Activated B cell treated with CpG ODN at 0.5 μM for 24 hours (primary cell): Measurements from ENCODE around the gene IL17RE. TPM values are rescaled to one million over a fixed set of nuclear protein-coding genes. Genes with fewer than 3 reads are reported as not detected.

Experiments used
- ATAC-seq: fragments of 200-7000 bp; cut with Tn5 transposase; one replicate; pipeline ENCODE4 v1.10.0; 2021; ENCODE audit warnings: low read depth, mild to moderate bottlenecking, moderate library complexity
- CTCF ChIA-PET: fragments of 350-600 bp; sonication (Branson Sonifier 250); formaldehyde crosslinking; loops from one replicate; lab custom pipeline; 2021; ENCODE audit warnings: antibody characterized with exemption; lab: Charles Lee
- POLR2A ChIA-PET: fragments of 350-600 bp; sonication (Branson Sonifier 250); formaldehyde crosslinking; loops from one replicate; lab custom pipeline; 2021; ENCODE audit warnings: antibody characterized with exemption; lab: Charles Lee
- DNase-seq: peaks from one replicate; pipeline ENCODE4 v3.0.0; 2022
- H3K27ac Mint-ChIP-seq: one replicate; pipeline ENCODE4 v1.8.0; 2020; ENCODE audit warnings: mixed read lengths
- H3K27me3 Mint-ChIP-seq: one replicate; pipeline ENCODE4 v1.8.0; 2021; ENCODE audit warnings: mixed read lengths
- H3K36me3 Mint-ChIP-seq: one replicate; pipeline ENCODE4 v1.8.0; 2021; ENCODE audit warnings: low read depth, mixed read lengths
- H3K4me1 Mint-ChIP-seq: one replicate; pipeline ENCODE4 v1.8.0; 2021; ENCODE audit warnings: mixed read lengths
- H3K4me3 Mint-ChIP-seq: one replicate; pipeline ENCODE4 v1.8.0; 2020; ENCODE audit warnings: mild to moderate bottlenecking, mixed read lengths
- H3K9me3 Mint-ChIP-seq: one replicate; pipeline ENCODE4 v1.8.0; 2020; ENCODE audit warnings: mixed read lengths
- intact Hi-C: fragments of 100-400 bp; cut with micrococcal nuclease; formaldehyde crosslinking; loops from one replicate; pipeline ENCODE4 v1.15.1; 2024
- total RNA-seq: library from RNA; stranded (reverse); gene quantifications from 2 replicates; pipeline ENCODE4 v1.2.3, GENCODE V29; 2022
- TF ChIP-seq, protein P1 (sequence below): fragments of 200-600 bp; IDR thresholded peaks from one replicate; pipeline ENCODE4 v1.8.0; 2022; ENCODE audit warnings: antibody characterized with exemption, mild to moderate bottlenecking

Gene IL17RE
- total RNA-seq, 1 donor from 2014 or later = 0.82 TPM

DNA sequence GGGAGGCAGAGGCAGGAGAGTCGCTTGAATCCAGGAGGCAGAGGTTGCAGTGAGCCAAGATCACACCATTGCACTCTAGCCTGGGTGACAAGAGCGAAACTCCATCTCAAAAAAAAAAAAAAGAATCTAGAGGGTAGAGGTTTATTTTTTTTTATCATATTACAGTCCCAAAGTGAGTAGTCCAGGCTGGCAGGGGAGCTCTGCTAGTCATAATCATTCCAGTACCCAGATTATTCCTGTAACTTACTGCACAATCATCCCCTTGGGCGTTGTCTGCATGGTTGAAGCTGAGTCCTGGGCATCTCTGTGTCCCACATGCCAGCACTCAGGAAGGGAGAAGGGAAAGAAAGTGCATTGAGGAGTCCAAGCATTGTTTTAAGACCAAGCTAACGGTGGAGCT lies 39.5 kb downstream of the IL17RE start:
- Mint-ChIP-seq H3K9me3 (no peaks in the 10 kb centered on the region), H3K27ac (peak overlapping the region; percentile 35), H3K4me3 (no peak overlapping the region), H3K36me3 (peaks cover 39% of the 10 kb centered on the region), H3K4me1 (peaks cover 5% of the 10 kb centered on the region), H3K27me3 (no peaks in the 10 kb centered on the region)
- TF ChIP-seq, protein P1, sequence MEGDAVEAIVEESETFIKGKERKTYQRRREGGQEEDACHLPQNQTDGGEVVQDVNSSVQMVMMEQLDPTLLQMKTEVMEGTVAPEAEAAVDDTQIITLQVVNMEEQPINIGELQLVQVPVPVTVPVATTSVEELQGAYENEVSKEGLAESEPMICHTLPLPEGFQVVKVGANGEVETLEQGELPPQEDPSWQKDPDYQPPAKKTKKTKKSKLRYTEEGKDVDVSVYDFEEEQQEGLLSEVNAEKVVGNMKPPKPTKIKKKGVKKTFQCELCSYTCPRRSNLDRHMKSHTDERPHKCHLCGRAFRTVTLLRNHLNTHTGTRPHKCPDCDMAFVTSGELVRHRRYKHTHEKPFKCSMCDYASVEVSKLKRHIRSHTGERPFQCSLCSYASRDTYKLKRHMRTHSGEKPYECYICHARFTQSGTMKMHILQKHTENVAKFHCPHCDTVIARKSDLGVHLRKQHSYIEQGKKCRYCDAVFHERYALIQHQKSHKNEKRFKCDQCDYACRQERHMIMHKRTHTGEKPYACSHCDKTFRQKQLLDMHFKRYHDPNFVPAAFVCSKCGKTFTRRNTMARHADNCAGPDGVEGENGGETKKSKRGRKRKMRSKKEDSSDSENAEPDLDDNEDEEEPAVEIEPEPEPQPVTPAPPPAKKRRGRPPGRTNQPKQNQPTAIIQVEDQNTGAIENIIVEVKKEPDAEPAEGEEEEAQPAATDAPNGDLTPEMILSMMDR = no peak
- POLR2A ChIA-PET = interaction anchor here (0.7 to 2.6 kb wide), 2 partner anchors 9 to 98 kb away, joined by 3 to 14 read pairs; partner anchors contain the start of genes CRELD1 and RPUSD3
- intact Hi-C loops = no loop called here
- CTCF ChIA-PET = interaction anchor here (0.6 kb wide), 1 partner anchor 579 kb away, joined by 3 read pairs; the partner anchor contains the start of gene THUMPD3
- DNase-seq = no peak
- no peak for ATAC-seq

DNA sequence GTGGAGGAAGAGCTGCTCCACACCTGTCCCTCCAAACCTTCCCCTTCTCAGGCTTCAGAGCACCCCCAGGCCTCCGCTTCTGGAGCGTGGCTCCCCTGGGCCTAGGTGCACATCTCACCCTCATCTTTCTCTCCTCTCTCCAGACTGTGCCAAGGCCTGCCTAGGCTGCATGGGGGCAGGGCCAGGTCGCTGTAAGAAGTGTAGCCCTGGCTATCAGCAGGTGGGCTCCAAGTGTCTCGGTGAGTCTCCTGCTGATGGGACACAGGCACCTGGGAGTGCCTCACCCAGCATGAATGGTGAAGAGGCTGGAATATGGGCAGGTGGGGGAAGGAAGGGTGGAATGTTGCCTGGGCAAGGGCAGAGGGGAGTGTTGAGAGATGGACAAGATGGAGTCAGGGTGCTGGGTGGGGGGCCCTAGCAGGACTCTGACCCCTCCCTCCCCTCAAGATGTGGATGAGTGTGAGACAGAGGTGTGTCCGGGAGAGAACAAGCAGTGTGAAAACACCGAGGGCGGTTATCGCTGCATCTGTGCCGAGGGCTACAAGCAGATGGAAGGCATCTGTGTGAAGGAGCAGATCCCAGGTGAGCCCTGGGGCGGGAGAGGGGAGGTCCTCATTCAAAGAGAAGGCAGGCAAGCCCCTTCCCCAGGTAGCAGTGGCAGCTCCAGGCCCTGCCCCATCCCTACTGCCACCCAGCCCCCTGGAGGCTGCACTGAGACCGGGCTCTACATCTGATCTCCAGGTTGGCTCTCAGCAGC lies 40.5 kb downstream of the IL17RE start:
- no peaks in the 10 kb centered on the region for H3K27me3 Mint-ChIP-seq
- peak overlapping the region; percentile 50 for H3K27ac Mint-ChIP-seq
- H3K36me3 Mint-ChIP-seq = peaks cover 30% of the 10 kb centered on the region
- TF ChIP-seq, protein P1 = no peak
- ChIA-PET CTCF (no interaction called here), POLR2A (interaction anchor here (1.7 to 2.6 kb wide), 2 partner anchors 8 to 10 kb away, joined by 5 to 14 read pairs; partner anchors contain the start of gene CRELD1)
- DNase-seq = no peak
- H3K4me3 Mint-ChIP-seq = no peak overlapping the region
- intact Hi-C loops = no loop called here
- no peaks in the 10 kb centered on the region for H3K9me3 Mint-ChIP-seq
- H3K4me1 Mint-ChIP-seq = peaks cover 5% of the 10 kb centered on the region
- ATAC-seq = no peak

DNA sequence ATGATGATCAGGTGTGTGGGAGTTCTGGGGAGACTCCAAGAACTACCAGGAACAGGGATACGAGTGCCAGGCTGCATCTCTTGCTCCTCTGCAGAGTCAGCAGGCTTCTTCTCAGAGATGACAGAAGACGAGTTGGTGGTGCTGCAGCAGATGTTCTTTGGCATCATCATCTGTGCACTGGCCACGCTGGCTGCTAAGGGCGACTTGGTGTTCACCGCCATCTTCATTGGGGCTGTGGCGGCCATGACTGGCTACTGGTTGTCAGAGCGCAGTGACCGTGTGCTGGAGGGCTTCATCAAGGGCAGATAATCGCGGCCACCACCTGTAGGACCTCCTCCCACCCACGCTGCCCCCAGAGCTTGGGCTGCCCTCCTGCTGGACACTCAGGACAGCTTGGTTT lies 41.6 kb downstream of the IL17RE start:
- no peaks in the 10 kb centered on the region for H3K27me3 Mint-ChIP-seq
- H3K4me3 Mint-ChIP-seq = no peak overlapping the region
- intact Hi-C loops = no loop called here
- H3K27ac Mint-ChIP-seq = no peak overlapping the region
- no peaks in the 10 kb centered on the region for H3K9me3 Mint-ChIP-seq
- CTCF ChIA-PET = no interaction called here
- POLR2A ChIA-PET = interaction anchor here (0.6 to 1.7 kb wide), 2 partner anchors 9 to 318 kb away, joined by 5 read pairs; no protein-coding TSS in a partner anchor
- H3K36me3 Mint-ChIP-seq = peaks cover 26% of the 10 kb centered on the region
- TF ChIP-seq, protein P1 = no peak
- DNase-seq = no peak
- ATAC-seq = no peak
- H3K4me1 Mint-ChIP-seq = peaks cover 5% of the 10 kb centered on the region

DNA sequence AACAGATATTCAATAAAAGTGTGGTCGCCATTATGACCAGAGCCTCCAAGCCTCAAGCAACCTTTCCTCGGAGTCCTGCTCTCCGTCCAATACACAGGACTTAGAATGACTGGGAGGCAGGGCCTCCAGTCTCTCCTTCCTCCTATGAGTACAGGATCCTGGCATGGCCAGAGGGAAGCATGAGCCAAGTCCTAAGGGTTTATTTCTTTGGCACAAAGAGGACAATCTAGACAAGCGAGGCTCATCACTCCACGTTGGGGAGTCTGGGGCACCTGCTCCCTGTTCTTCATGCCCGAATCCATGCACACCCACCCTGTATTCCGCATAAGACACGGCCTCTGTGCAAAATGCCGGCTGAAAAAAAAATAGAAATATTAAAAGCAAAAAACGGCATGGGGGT lies 42.7 kb downstream of the IL17RE start:
- ATAC-seq (no peak), DNase-seq (no peak)
- intact Hi-C loops = loop anchor here (5.0 kb wide), 2 partner anchors 103 to 443 kb away; partner anchors contain the start of gene RPUSD3
- Mint-ChIP-seq H3K36me3 (peaks cover 25% of the 10 kb centered on the region), H3K4me3 (peak overlapping the region; percentile 19), H3K9me3 (no peaks in the 10 kb centered on the region), H3K4me1 (peaks cover 5% of the 10 kb centered on the region), H3K27ac (no peak overlapping the region), H3K27me3 (no peaks in the 10 kb centered on the region)
- POLR2A ChIA-PET = interaction anchor here (1.4 to 2.8 kb wide), 2 partner anchors 11 to 153 kb away, joined by 8 to 76 read pairs; partner anchors contain the start of genes ARPC4, CRELD1 and TADA3
- TF ChIP-seq, protein P1 = no peak
- CTCF ChIA-PET = interaction anchor here (1.1 kb wide), 2 partner anchors 54 to 592 kb away, joined by 3 to 4 read pairs; partner anchors contain the start of gene JAGN1
